Neural cell (in vitro differentiated cells): ENCODE measurements around the gene GMPR. TPM values are rescaled to one million over a fixed set of nuclear protein-coding genes. Genes with fewer than 3 reads are reported as not detected.

ENCODE experiments used
- H2AFZ ChIP-seq: fragments of 200-600, 300-800 bp; sonication (generic), shearing (Covaris generic); 2 replicates; pipeline ENCODE4 v1.6.0; 2014; ENCODE audit warnings: low read depth, mild to moderate bottlenecking, antibody characterized with exemption, low read length, moderate library complexity
- H3F3A ChIP-seq: fragments of 200-600 bp; shearing (Covaris generic); 2 replicates; pipeline ENCODE4 v1.6.1; 2016; ENCODE audit warnings: mild to moderate bottlenecking, moderate library complexity, mixed read lengths, antibody characterized with exemption, low read length; ENCODE audit not compliant: insufficient read depth, poor library complexity, severe bottlenecking
- H3K27ac ChIP-seq: fragments of 200-600, 300-800 bp; sonication (generic), shearing (Covaris generic); 2 replicates; pipeline ENCODE4 v1.5.1; 2014; ENCODE audit warnings: mild to moderate bottlenecking, low read length, moderate library complexity
- H3K27me3 ChIP-seq: fragments of 300-800, 200-600 bp; sonication (generic), shearing (Covaris generic); 2 replicates; pipeline ENCODE4 v1.6.0; 2014; ENCODE audit warnings: mild to moderate bottlenecking, low read depth, low read length, moderate library complexity; ENCODE audit not compliant: insufficient read depth
- H3K36me3 ChIP-seq: fragments of 300-800, 200-600 bp; sonication (generic), shearing (Covaris generic); 2 replicates; pipeline ENCODE4 v1.5.1; 2014; ENCODE audit warnings: mild to moderate bottlenecking, antibody characterized with exemption, low read length, moderate library complexity; ENCODE audit not compliant: insufficient read depth
- H3K4me2 ChIP-seq: fragments of 300-800, 200-600 bp; sonication (generic), shearing (Covaris generic); 2 replicates; pipeline ENCODE4 v1.6.0; 2014; ENCODE audit warnings: mild to moderate bottlenecking, low read length
- H3K4me3 ChIP-seq: fragments of 300-800, 200-600 bp; sonication (generic), shearing (Covaris generic); 2 replicates; pipeline ENCODE4 v1.5.1; 2014; ENCODE audit warnings: mild to moderate bottlenecking, low read length, moderate library complexity
- H3K79me2 ChIP-seq: fragments of 200-600 bp; shearing (Covaris generic); replicated peaks from 2 replicates; pipeline ENCODE4 v1.6.0; 2014; ENCODE audit warnings: mild to moderate bottlenecking, low read length, moderate library complexity; ENCODE audit not compliant: insufficient read depth
- H3K9ac ChIP-seq: fragments of 300-800, 200-600 bp; sonication (generic), shearing (Covaris generic); 2 replicates; pipeline ENCODE4 v1.6.1; 2016; ENCODE audit warnings: mild to moderate bottlenecking, low read length, mixed read lengths
- H3K9me2 ChIP-seq: fragments of 200-600 bp; shearing (Covaris generic); 2 replicates; pipeline ENCODE4 v1.6.1; 2016; ENCODE audit warnings: mild to moderate bottlenecking, low read length, mixed read lengths; ENCODE audit not compliant: insufficient read depth
- H3K9me3 ChIP-seq: fragments of 200-600, 300-800 bp; sonication (generic), shearing (Covaris generic); 2 replicates; pipeline ENCODE4 v1.6.1; 2016; ENCODE audit warnings: mild to moderate bottlenecking, mixed run types, low read length, moderate library complexity, mixed read lengths
- H4K20me1 ChIP-seq: fragments of 200-600 bp; shearing (Covaris generic); 2 replicates; pipeline ENCODE4 v1.6.1; 2016; ENCODE audit warnings: mild to moderate bottlenecking, mixed run types; ENCODE audit not compliant: insufficient read depth
- EP300 ChIP-seq: fragments of 450-650 bp; conservative IDR thresholded peaks from 2 replicates; pipeline ENCODE4 v1.6.1; 2014; ENCODE audit warnings: antibody characterized with exemption, mild to moderate bottlenecking, moderate library complexity; ENCODE audit not compliant: poor library complexity, severe bottlenecking
- EZH2 ChIP-seq: fragments of 200-600, 300-800 bp; shearing (Covaris generic), sonication (generic); IDR thresholded peaks from 2 replicates; pipeline ENCODE4 v1.6.1; 2014; ENCODE audit warnings: antibody characterized with exemption, low read length, borderline replicate concordance, mild to moderate bottlenecking; ENCODE audit not compliant: insufficient read depth, poor library complexity, severe bottlenecking
- MXI1 ChIP-seq: fragments of 450-650 bp; conservative IDR thresholded peaks from 2 replicates; pipeline ENCODE4 v1.6.1; 2014; ENCODE audit warnings: antibody characterized with exemption, mild to moderate bottlenecking; ENCODE audit not compliant: poor library complexity, severe bottlenecking
- POLR2AphosphoS5 ChIP-seq: IDR thresholded peaks from 2 replicates; pipeline ENCODE4 v1.6.1; 2012
- RAD21 ChIP-seq: fragments of 450-650 bp; conservative IDR thresholded peaks from 2 replicates; pipeline ENCODE4 v1.6.1; 2014; ENCODE audit warnings: antibody characterized with exemption, mild to moderate bottlenecking, moderate library complexity
- REST ChIP-seq: IDR thresholded peaks from 2 replicates; pipeline ENCODE4 v1.6.1; 2012; ENCODE audit warnings: borderline replicate concordance
- SMC3 ChIP-seq: fragments of 450-650 bp; conservative IDR thresholded peaks from 2 replicates; pipeline ENCODE4 v1.6.1; 2014; ENCODE audit warnings: antibody characterized with exemption, mild to moderate bottlenecking, moderate library complexity; ENCODE audit not compliant: poor library complexity
- TAF1 ChIP-seq: IDR thresholded peaks from 2 replicates; pipeline ENCODE4 v1.6.1; 2012; ENCODE audit warnings: low read depth
- polyA plus RNA-seq: library from polyadenylated mRNA; depleted of rRNA; stranded (reverse); fragments of >200 nt; gene quantifications from 2 replicates; pipeline ENCODE4 v1.2.3, GENCODE V29; 2014
- TF ChIP-seq, protein P1 (sequence below): fragments of 450-650 bp; IDR thresholded peaks from 2 replicates; pipeline ENCODE4 v1.5.1; 2014; ENCODE audit warnings: antibody characterized with exemption, mild to moderate bottlenecking, moderate library complexity; ENCODE audit not compliant: poor library complexity, severe bottlenecking

GMPR gene
- polyA plus RNA-seq, 1 donor from 2014 or later, result not detected

DNA sequence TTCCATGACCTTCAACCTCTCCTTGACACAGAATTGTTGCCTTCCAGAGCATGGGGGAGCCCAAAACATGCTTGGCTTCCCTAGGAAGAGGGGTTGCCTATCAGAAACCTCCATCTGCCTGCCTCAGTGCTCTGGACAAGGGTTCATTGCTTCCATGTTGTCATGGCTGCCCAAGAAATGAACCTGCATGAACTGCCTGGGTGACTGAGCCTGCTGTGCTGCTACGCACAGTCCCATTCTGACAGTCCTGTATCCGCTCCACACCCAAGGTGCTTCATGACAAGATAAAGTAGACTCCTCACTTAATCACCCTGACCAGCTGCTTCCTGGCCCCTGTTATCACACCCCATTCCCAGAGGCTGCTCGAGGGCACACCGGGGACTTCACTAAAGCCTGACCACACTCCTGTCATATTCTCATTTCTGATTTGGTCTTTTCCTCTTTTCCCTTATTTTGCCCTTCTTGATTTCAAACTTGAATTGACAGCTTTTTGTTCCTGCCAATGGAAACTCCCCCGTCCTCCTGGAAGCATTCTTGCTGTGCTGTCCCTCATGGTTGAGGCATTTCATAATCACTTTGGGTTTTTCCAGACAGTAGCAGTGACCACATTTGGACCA is 31.9 kb downstream of the GMPR start:
- TF ChIP-seq RAD21 (no peak), MXI1 (no peak), REST (no peak), TAF1 (no peak), POLR2AphosphoS5 (no peak), SMC3 (no peak), EP300 (no peak), EZH2 (no peak)
- TF ChIP-seq, protein P1, sequence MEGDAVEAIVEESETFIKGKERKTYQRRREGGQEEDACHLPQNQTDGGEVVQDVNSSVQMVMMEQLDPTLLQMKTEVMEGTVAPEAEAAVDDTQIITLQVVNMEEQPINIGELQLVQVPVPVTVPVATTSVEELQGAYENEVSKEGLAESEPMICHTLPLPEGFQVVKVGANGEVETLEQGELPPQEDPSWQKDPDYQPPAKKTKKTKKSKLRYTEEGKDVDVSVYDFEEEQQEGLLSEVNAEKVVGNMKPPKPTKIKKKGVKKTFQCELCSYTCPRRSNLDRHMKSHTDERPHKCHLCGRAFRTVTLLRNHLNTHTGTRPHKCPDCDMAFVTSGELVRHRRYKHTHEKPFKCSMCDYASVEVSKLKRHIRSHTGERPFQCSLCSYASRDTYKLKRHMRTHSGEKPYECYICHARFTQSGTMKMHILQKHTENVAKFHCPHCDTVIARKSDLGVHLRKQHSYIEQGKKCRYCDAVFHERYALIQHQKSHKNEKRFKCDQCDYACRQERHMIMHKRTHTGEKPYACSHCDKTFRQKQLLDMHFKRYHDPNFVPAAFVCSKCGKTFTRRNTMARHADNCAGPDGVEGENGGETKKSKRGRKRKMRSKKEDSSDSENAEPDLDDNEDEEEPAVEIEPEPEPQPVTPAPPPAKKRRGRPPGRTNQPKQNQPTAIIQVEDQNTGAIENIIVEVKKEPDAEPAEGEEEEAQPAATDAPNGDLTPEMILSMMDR, result no peak
- no peak overlapping the region for H3K4me2 ChIP-seq
- H3K9me2 ChIP-seq, result no peaks in the 10 kb centered on the region
- no peak overlapping the region for H3K27ac ChIP-seq
- no peaks in the 10 kb centered on the region for H3K36me3 ChIP-seq
- H3F3A ChIP-seq, result no peaks in the 10 kb centered on the region
- H3K4me3 ChIP-seq, result no peak overlapping the region
- no peaks in the 10 kb centered on the region for H4K20me1 ChIP-seq
- H3K9me3 ChIP-seq, result no peaks in the 10 kb centered on the region
- no peaks in the 10 kb centered on the region for H3K79me2 ChIP-seq
- no peak overlapping the region for H2AFZ ChIP-seq
- no peak overlapping the region for H3K9ac ChIP-seq
- no peaks in the 10 kb centered on the region for H3K27me3 ChIP-seq

- Histone ChIP-seq H3K9me3 (no peaks in the 10 kb centered on the region), H3F3A (no peaks in the 10 kb centered on the region), H3K79me2 (no peaks in the 10 kb centered on the region), H3K4me3 (no peak overlapping the region), H3K27me3 (no peaks in the 10 kb centered on the region), H3K36me3 (no peaks in the 10 kb centered on the region), H4K20me1 (no peaks in the 10 kb centered on the region), H3K27ac (no peak overlapping the region), H2AFZ (no peak overlapping the region), H3K4me2 (no peak overlapping the region), H3K9me2 (no peaks in the 10 kb centered on the region), H3K9ac (no peak overlapping the region)
- no peak for TF ChIP-seq EP300
- no peak for TF ChIP-seq MXI1
- no peak for TF ChIP-seq POLR2AphosphoS5
- TF ChIP-seq TAF1, result no peak
- TF ChIP-seq, protein P1, result no peak
Observed at GRCh38 chr6:16271428-16271827, 33.0 kb downstream of the GMPR start.
